Body of pancreas (tissue), 4 donors: ENCODE measurements around the gene TLN1. TPM values are rescaled to one million over a fixed set of nuclear protein-coding genes. Genes with fewer than 3 reads are reported as not detected.
A peak's percentile ranks its signal among the peaks of the same experiment; 100 is the strongest.

ENCODE experiments used
- ATAC-seq: fragments of 150-250 bp; one replicate; pipeline ENCODE4 v1.9.1; 2016
- DNase-seq, 4 donors: peaks; one replicate each; pipeline ENCODE4 v3.0.0-alpha.2; 2019
- H3K27ac ChIP-seq, 4 donors: fragments of 200-600 bp; sonication (generic); 1 replicate in 3 of 4; 2 replicates in 1 of 4; pipeline versions ENCODE4 v1.5.1 to v1.6.1; 2016 to 2019; ENCODE audit warnings: mild to moderate bottlenecking in 1 of 4, mixed read lengths in 1 of 4, moderate library complexity in 1 of 4
- H3K27me3 ChIP-seq, 2 donors: fragments of 200-600 bp; sonication (generic); one replicate each; pipeline ENCODE4 v1.6.0; 2016; ENCODE audit warnings: mild to moderate bottlenecking in 1 of 2
- H3K36me3 ChIP-seq, 2 donors: fragments of 200-600 bp; sonication (generic); replicated peaks in 1 of 2; 2 replicates each; pipeline ENCODE4 v1.5.1; 2016; ENCODE audit warnings: low read depth in 2 of 2; ENCODE audit not compliant: insufficient read depth in 1 of 2
- H3K4me1 ChIP-seq: fragments of 200-600 bp; sonication (generic); one replicate; pipeline ENCODE4 v1.6.0; 2016
- H3K4me3 ChIP-seq, 2 donors: fragments of 200-600 bp; sonication (generic); 1 replicate in 1 of 2; 2 replicates in 1 of 2; pipeline ENCODE4 v1.5.1; 2016 to 2019
- H3K9me3 ChIP-seq, 3 donors: fragments of 200-600 bp; sonication (generic); 1 replicate in 2 of 3; 2 replicates in 1 of 3; pipeline ENCODE4 v1.5.1; 2016
- POLR2A ChIP-seq, 3 donors: fragments of 450-650 bp; IDR thresholded peaks; one replicate each; pipeline ENCODE4 v1.6.1; 2016; ENCODE audit warnings: antibody characterized with exemption in 3 of 3, mild to moderate bottlenecking in 2 of 3
- WGBS, 2 donors: methylation state at CpG; one replicate each; pipeline ENCODE4 v1.1.5; 2017; 5-methylcytosine and 5-hydroxymethylcytosine counted together
- intact Hi-C: fragments of 100-400 bp; cut with DNase I; formaldehyde crosslinking; loops from one replicate; pipeline ENCODE4 v1.15.1; 2023
- total RNA-seq, 2 donors: library from RNA; depleted of rRNA; stranded (reverse); fragments of >200 nt; gene quantifications; one replicate each; pipeline ENCODE4 v1.1.0, GENCODE V29; 2016
- TF ChIP-seq, protein P1 (sequence below), 7 experiments: fragments of 450-650 bp in 4 of 7; fragments of 200-600 bp in 3 of 7; sonication (generic) in 3 of 7; IDR thresholded peaks; one replicate each; pipeline ENCODE4 v1.5.1; 2016 to 2019; ENCODE audit warnings: antibody characterized with exemption in 7 of 7

The TLN1 gene
- total RNA-seq, 2 donors from 2014 or later = 93.7 to 130 TPM

DNA sequence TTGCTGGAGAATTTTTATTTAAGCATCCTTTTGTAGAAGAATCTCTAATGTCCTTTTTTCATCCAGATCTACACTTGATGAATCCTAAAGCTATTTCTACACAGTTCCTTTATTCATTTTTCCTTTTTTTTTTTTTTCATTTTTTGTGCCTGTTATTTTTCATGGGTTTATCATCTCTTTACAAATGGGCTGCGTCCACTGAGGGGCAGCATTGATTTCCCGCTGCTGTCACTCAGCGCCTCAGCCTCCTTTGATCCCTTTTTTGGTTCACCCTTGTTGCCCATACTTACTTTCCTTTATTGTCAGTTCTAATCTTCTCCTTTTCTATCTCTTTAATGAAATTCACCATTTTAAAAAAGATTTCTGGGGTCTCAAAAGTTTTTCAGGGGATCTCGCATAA, 27.8 kb upstream of the TLN1 start:
- peaks cover 36% of the 10 kb centered on the region for H3K4me1 ChIP-seq
- no peaks in the 10 kb centered on the region for H3K27me3 ChIP-seq
- TF ChIP-seq, protein P1, sequence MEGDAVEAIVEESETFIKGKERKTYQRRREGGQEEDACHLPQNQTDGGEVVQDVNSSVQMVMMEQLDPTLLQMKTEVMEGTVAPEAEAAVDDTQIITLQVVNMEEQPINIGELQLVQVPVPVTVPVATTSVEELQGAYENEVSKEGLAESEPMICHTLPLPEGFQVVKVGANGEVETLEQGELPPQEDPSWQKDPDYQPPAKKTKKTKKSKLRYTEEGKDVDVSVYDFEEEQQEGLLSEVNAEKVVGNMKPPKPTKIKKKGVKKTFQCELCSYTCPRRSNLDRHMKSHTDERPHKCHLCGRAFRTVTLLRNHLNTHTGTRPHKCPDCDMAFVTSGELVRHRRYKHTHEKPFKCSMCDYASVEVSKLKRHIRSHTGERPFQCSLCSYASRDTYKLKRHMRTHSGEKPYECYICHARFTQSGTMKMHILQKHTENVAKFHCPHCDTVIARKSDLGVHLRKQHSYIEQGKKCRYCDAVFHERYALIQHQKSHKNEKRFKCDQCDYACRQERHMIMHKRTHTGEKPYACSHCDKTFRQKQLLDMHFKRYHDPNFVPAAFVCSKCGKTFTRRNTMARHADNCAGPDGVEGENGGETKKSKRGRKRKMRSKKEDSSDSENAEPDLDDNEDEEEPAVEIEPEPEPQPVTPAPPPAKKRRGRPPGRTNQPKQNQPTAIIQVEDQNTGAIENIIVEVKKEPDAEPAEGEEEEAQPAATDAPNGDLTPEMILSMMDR (IDR thresholded peaks at IDR 0.05) = no peak
- TF ChIP-seq POLR2A (IDR thresholded peaks at IDR 0.05) = no peak
- no peaks in the 10 kb centered on the region for H3K9me3 ChIP-seq
- H3K4me3 ChIP-seq = no peak overlapping the region
- no peak for ATAC-seq
- 79 to 82% methylated on average over 4 of the region's 4 CpGs for WGBS, 2 donors
- peak overlapping the region in 1 of 4 donors; percentile 15 for H3K27ac ChIP-seq
- intact Hi-C loops = no loop called here
- DNase-seq = no peak
- H3K36me3 ChIP-seq = no peaks in the 10 kb centered on the region

DNA sequence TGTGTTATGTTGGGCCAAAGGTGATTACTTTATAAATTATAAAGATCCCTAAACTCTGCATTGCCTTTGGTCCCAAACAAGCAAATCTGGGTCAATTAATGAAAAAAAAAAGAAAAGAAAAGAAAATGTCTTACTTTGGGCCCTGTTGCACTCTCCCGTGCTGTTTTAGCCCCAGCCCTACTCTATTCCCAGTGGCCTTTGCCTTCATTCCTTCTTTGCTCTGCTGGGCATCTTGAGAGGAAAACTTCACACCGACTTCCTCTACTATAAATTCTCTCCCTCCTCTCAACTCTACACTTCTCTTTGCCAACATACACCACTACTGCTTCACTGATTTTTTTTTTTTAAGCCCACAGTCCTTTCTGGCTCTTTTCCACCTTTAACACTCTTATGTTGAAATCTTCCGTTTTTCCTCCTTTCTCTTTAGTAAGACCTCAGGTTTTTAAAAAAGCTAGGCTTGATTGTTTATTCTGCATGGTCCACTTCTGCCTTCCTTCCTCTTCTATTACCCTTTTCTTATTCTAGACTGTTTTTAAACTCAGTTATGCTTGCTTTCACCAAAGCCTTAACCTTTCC, 26.6 kb upstream of the TLN1 start:
- WGBS, 2 donors = 46 to 60% methylated on average over 3 of the region's 3 CpGs
- no peaks in the 10 kb centered on the region for H3K27me3 ChIP-seq
- TF ChIP-seq, protein P1 (IDR thresholded peaks at IDR 0.05) = no peak
- no peak for TF ChIP-seq POLR2A (IDR thresholded peaks at IDR 0.05)
- no peak for DNase-seq
- intact Hi-C loops = no loop called here
- ATAC-seq = no peak
- H3K4me3 ChIP-seq = no peak overlapping the region
- H3K27ac ChIP-seq = peak overlapping the region in 3 of 4 donors; percentile 90 to 97 (median 96)
- peaks cover 0 to 5% of the 10 kb centered on the region in 2 donors for H3K36me3 ChIP-seq
- H3K4me1 ChIP-seq = peaks cover 36% of the 10 kb centered on the region
- H3K9me3 ChIP-seq = no peaks in the 10 kb centered on the region

DNA sequence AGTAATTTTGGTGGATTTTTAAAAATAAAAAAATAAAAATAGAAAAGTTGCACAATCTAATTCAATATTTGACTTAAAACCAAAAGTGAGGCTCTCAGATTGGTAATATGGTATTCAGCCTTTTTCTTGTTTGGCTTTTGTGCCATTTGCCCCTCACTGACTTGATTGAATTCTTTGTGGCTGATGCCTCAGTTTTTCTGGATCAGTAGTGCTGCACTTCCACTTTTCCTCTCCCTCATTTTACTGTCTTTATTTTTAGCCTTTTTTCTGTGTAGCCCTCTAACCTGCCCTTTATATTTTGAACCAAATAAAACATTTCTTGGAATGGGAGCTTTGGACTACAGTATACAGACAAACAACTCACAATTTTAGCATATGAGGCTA, 25.9 kb upstream of the TLN1 start:
- H3K27ac ChIP-seq = peak overlapping the region; percentile 26 to 97 (median 93)
- no peak for ATAC-seq

DNA sequence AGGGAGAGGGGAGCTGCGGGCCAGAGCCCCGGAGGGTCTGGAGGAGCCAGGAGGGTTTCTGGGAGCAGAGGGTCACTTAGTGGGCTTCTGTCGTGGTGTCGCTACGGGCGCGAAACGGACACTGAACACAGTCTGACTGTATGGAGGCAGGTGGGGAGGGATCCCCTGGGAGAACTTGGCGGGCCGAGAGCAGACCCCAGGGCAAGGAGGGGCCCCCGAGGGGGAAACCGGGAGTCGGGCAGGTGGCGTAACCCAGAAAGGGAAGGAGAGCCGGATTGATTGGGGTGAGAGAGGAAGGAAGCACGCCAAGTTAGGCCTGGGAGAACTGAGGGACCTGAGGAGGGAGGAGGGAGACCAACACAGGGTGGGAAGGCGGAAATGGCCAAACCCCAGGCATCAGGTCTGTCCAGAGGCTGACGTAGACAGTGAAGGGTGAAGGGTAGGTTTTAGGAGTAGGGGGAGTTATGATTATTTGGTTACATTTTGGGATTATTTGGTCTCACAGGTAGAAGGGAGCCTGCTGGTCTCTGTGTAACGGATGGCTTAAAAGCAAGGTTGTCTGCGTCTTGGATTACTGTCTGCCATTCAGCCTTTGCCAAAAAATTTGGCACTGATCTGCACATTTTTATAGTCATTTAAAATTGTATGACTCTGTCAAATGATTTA, 25.4 kb upstream of the TLN1 start:
- Histone ChIP-seq H3K36me3 (peaks cover 0 to 12% of the 10 kb centered on the region in 2 donors), H3K27ac (peak overlapping the region; percentile 82 to 97 (median 93)), H3K4me1 (peaks cover 36% of the 10 kb centered on the region), H3K27me3 (no peaks in the 10 kb centered on the region), H3K4me3 (peak overlapping the region; percentile 52 to 57), H3K9me3 (no peaks in the 10 kb centered on the region)
- TF ChIP-seq, protein P1 (IDR thresholded peaks at IDR 0.05) = no peak
- peak; percentile 42 to 65 (median 65) for TF ChIP-seq POLR2A (IDR thresholded peaks at IDR 0.05)
- 1% methylated on average over 18 to 20 of the region's 20 CpGs for WGBS, 2 donors
- ATAC-seq (peak; percentile 72), DNase-seq (peak; percentile 57 to 69 (median 66))
- intact Hi-C loops = no loop called here

More for the DNA sequence above, 25.9 kb upstream of the TLN1 start:
- Histone ChIP-seq H3K4me1 (peaks cover 36% of the 10 kb centered on the region), H3K36me3 (peaks cover 0 to 8% of the 10 kb centered on the region in 2 donors), H3K27me3 (no peaks in the 10 kb centered on the region), H3K9me3 (no peaks in the 10 kb centered on the region), H3K4me3 (no peak overlapping the region)
- intact Hi-C loops = no loop called here
- no peak for DNase-seq
- TF ChIP-seq POLR2A (IDR thresholded peaks at IDR 0.05) = no peak
- TF ChIP-seq, protein P1 (IDR thresholded peaks at IDR 0.05) = no peak
